NCI-H1417 treated with DMSO at 0.1 percent for 48 hours (cell line): ENCODE measurements around the gene TAPBP.
"Not testable (repeated sequence)": the region's sequence is repeated elsewhere in the genome, so short reads cannot be mapped to it uniquely, and the experiment has no call there.

Experiments used
- DNase-seq: peaks from one replicate; lab custom pipeline; 2025; lab: John Stamatoyannopoulos, UW

TAPBP gene

DNA sequence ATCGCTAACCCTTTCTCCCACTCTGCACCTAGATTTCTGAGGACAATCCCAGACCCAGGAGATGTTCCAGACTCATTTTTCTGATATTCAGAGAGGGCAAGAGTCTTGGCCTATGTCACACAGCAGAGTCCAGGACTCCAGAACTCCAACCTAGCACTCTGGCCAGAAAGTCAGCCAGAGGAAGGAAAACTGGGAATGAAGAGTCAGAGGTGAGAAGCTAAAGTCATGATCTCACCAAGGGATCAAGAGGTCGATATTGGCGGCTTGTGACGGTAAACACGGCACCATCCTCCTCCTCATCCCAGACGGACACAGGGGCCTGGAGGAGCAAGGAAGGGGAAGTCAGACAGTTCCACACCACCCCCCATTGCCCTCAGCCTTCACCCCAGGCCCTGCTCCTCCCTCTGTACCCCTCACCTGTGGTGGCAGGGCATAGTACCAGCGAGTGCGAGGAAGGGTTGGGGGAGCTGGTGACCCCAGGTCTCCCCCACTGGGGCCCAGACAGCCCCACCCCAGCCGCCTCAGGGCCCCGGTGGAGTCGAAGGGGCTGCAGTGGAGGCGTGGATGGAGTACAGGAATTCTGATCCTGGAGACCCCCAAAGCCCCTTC is 17.0 kb downstream of the TAPBP start:
- DNase-seq = no peak

DNA sequence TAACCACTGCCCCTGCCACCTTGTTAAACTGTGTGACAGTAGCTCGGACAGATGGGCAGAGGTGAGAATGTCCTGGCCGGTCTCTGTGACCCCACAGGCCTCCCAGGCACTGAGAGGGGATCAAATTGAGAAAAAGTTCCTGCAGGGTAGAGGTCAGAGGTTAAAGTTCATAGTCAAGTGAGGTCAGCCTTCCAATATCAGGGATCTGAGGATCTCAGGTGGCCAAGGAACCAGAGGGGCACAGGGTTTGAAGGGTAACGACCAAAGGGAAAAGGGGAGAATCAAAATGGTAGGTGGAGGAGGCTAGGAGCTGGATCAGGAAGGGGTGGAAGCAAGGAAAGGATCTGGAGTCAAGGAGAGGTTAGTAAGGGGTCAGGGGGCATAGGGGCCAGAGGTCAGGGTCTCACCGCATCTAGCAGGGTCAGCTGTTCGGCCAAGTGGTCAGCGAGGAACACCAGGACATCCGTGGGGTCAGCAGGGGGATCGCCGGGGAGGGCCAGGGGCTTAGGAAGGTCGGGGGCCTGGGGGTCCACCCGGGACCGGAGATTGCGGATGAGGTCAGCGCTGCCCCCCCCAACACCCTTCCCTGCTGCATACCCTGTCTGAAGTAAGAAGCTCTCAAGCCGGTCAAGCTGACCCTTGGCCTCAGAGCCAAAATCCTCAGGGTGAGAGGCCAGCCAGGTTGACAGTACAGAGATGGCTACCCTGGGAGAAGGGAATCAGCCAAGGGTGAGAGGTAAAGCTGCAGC is 18.1 kb downstream of the TAPBP start:
- DNase-seq = no peak

GRCh38 chr6:33294086-33294823 is 19.6 kb downstream of the TAPBP start:
- DNase-seq = no peak

GRCh38 chr6:33292996-33293682 is 20.7 kb downstream of the TAPBP start:
- no peak for DNase-seq

DNA sequence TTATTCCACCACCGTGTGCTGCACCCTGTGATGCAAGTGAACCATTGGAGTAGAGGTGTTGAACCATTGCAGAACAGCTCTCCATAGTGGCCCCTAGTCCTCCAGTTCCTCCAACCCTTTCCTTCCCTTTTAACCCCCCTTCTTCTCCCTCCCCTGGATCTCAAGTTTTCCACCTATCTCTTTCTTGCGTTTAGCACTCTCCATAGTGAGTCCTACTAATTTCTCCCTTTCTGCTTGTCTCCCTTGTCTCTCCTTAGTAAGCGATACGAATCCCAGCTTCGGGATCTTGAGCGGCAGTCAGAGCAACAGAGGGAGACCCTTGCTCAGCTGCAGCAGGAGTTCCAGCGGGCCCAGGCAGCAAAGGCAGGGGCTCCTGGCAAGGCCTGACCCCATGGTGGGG is 23.4 kb downstream of the TAPBP start:
- no peak for DNase-seq

- no peak for DNase-seq
Observed at GRCh38 chr6:33289784-33290315, 24.0 kb downstream of the TAPBP start.

DNA sequence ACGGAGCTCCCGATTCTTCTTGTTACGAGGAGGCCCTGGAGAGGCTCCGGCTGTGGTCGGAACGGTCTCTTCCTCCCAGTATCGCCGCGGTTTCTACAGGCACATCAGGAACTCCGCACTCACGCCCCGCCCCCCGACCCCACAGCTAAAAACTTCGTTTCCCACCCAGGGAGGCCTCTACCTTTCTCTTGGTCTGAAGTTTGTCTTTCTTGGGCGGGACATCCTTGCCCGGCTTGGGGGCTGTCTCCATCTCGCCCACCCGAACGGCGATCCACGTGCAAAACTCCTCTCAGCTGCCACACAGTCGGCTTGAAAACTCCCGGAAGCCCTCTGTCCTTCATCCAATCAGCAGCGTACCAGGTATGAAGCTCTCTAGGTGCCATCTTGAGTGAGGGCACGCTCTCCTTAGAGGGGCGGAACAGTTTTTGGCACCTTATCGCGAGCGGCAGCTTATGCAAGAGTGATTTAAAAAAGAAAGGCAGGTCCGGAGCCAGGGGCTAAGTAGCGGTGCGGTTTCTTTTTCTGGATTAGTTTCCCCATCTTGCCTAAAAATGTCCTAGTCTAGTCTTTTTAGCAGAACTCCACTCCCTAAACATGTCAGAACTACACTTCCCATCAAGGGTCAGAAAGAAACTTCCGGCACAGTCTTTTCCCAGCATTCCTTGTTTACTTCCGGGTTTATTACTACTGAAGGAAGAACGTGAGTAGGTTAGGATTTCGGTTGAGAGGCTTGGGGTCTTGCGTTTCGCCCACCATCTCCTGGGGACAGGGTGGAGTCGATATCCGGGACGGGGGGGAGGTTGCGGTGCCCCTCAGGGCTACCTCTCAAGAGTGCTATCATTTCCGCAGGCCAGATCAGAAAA is 24.7 kb downstream of the TAPBP start, which contains the start of the genes PFDN6 and WDR46:
PFDN6 (plus strand) TSS at position 681 of the 863 bp plus-strand sequence. CDS start 256 bp downstream, outside the sequence.
WDR46 (minus strand) TSS at position 319 of the 863 bp plus-strand sequence; CDS start at position 250, 69 bp downstream.
- peak; percentile 79 for DNase-seq

DNA sequence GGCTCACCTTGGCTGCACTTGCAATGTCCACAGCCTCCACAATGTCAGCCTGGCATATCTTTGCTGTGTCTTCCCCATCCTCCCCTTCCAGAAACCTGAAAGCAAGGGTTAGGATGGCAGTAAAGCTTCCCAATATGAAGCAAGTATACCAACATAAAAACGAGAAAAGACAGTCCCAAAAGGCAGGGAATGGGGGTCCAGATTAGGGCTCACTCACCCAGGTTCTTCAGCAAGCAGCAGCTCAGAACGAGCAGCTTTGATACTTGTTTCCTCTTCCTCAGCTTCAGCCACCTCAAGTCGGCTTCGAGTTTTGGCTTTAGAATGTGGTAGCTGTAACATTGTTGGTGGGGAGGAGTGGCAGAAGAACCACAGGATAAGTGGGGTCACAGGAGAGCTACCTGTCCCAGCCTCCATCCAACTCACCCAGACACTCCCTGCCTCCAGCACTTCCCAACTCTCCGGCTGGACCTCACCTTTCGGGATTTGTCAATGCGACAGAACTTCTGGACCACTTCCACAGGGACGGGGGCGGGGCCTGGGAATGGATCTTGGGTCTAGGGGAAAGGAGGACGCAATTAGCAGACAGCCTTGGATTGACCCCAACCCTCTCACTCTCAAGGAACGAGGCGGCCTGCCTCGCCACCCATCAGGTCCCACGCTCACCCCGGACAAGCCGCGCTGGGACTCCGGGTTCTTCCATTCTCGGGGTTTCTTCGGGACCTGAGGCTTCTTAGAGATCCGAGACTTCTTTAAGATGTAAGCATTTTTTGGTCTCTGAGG is 25.5 kb downstream of the TAPBP start:
- DNase-seq = no peak

- DNase-seq = no peak
Observed at GRCh38 chr6:33286946-33287914, 26.6 kb downstream of the TAPBP start.

DNA sequence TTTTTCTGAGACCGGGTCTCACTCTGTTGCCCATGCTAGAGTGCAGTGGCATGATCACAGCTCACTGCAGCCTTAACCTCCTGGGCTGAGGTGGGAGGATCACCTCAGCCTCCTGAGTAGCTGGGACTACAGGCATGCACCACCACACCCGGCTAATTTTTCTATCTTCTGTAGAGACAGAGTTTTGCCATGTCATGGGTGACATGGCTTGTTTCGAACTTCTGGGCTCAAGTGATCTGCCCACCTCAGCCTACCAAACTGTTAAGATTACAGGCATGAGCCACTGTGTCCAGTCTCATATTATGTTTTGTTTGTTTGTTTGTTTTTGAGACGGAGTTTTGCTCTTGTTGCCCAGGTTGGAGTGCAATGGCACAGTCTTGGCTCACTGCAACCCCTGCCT is 28.7 kb downstream of the TAPBP start:
- DNase-seq = not testable (repeated sequence)

GRCh38 chr6:33280539-33280938 is 33.3 kb downstream of the TAPBP start:
- no peak for DNase-seq

- DNase-seq = no peak
Observed at GRCh38 chr6:33279971-33280511, 33.8 kb downstream of the TAPBP start.

GRCh38 chr6:33279257-33279695 is 34.6 kb downstream of the TAPBP start:
- DNase-seq = no peak

DNA sequence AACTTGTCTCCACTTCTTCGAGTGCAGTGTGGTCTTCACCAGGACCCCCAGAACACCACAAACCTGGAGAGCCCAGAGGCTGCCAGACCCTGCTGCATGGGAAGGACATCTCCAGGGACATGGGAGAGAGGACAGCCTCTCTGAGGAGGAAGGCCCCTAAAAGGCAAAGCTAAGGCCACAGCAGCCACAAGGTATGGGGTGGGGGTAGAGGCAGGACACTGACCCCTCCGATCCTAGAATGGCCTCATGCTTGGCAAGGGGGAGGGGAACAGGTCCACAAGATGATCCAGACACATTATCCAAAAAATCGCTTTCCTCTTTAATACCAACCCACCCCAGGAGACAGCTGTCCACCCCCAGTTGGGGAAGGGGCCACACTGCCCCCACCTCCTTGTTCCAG is 35.1 kb downstream of the TAPBP start:
- no peak for DNase-seq

GRCh38 chr6:33278392-33278741 is 35.5 kb downstream of the TAPBP start:
- no peak for DNase-seq

GRCh38 chr6:33277663-33278391 is 36.1 kb downstream of the TAPBP start:
- no peak for DNase-seq

DNA sequence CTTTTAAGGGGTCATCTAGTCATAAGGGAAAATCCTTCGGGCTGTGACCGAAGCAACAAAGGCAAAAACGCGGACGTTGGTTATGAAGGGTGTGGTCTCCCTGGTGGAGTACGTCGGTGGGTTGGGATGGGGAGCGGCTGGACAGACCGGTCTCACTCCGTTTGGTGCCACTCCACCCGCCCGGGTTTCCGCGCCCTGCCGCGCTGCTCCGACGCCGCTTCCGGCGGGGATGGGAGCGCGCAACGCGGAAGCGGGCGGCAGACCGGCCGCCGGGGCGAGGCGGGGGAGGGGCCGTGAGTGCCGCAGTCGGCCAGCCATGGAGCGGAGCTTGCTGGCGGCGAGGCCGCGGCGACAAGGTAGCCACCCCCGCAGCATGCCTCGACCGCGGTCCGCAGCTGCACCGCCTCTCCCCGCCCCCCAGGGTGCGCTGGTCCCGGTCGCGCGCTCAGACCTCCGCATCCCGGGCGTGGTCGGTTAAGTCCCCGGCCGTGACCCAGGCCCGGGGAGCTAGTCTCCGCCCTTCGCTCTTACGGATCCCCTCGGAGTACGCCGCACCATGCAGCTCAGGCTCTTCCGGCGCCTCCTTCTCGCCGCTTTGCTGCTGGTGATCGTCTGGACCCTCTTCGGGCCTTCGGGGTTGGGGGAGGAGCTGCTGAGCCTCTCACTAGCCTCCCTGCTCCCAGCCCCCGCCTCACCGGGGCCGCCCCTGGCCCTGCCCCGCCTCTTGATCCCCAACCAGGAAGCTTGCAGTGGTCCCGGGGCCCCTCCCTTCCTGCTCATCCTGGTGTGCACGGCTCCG is 36.8 kb downstream of the TAPBP start, which contains the start of gene B3GALT4:
B3GALT4 (plus strand) TSS at position 260 of the 799 bp plus-strand sequence; CDS start at position 557, 297 bp downstream.
- no peak for DNase-seq
